ENCODE data around the gene HEATR1. TPM values are rescaled to one million over a fixed set of nuclear protein-coding genes. Genes with fewer than 3 reads are reported as not detected.

The HEATR1 gene
- total RNA-seq, 2 experiments from 2014 or later = 32.9 to 33.9 TPM

DNA sequence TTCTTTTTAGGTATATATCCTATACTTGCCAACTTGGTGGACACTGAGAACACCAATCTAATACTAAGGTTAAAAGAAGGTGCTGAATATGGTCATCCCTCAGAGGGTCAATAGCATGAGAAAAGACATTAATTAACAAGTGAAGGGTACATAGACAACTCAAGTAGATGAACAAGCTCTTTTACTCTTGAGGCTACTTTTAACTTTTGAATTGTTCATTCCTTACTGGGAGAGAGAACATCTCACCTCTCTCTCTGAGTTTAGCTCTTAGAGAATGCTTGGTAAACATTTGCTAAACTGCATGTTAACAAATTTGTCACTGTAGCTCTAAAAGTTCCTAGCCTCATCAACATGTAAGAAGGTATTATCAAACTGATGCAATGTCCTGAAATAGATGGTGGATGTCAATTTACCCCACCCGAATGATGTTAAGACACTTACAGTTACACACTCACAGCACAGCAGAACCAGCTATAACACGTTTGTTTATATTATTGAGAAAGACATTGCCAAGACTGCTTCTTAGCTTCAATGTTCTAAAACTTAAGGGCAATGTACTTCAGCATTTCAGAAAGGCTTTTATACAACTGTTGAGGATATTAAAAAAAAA lies 35.9 kb downstream of the HEATR1 start:
- no peaks in the 10 kb centered on the region for H3K27me3 Mint-ChIP-seq
- no peak overlapping the region for H3K4me3 Mint-ChIP-seq
- DNase-seq = no peak
- peaks cover 71% of the 10 kb centered on the region for H3K36me3 Mint-ChIP-seq (ENCODE audit: low read depth)
- POLR2A ChIA-PET = no interaction called here
- no peak overlapping the region for H3K27ac Mint-ChIP-seq
- no peaks in the 10 kb centered on the region for H3K9me3 Mint-ChIP-seq
- CTCF ChIA-PET = no interaction called here
- H3K4me1 Mint-ChIP-seq = peaks cover 7% of the 10 kb centered on the region

DNA sequence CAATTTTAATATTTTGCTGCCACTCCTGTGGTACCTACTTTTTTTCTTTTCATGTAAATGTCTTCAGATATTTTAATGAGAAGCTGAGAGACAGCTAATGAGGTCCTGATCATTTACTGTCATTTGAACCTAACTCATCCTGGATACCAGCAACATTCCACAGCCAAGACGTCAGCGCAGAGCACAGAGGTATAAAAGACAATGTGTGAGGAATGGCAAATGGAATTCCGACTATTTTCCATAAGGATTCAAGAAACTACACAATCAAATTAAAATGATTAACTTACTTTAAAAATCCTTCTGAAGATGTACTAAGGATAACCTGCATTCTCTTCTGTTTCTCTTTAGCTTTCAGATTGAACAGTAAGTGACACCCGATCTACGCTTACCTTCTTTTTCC lies 38.8 kb downstream of the HEATR1 start:
- no peak for DNase-seq
- H3K27me3 Mint-ChIP-seq = no peaks in the 10 kb centered on the region
- peaks cover 66% of the 10 kb centered on the region for H3K36me3 Mint-ChIP-seq (ENCODE audit: low read depth)
- ChIA-PET CTCF (interaction anchor here (1.0 kb wide), 1 partner anchor 39 kb away, joined by 3 read pairs; no protein-coding TSS in a partner anchor), POLR2A (no interaction called here)
- H3K9me3 Mint-ChIP-seq = no peaks in the 10 kb centered on the region
- H3K4me1 Mint-ChIP-seq = peaks cover 7% of the 10 kb centered on the region
- no peak overlapping the region for H3K27ac Mint-ChIP-seq
- no peak overlapping the region for H3K4me3 Mint-ChIP-seq

DNA sequence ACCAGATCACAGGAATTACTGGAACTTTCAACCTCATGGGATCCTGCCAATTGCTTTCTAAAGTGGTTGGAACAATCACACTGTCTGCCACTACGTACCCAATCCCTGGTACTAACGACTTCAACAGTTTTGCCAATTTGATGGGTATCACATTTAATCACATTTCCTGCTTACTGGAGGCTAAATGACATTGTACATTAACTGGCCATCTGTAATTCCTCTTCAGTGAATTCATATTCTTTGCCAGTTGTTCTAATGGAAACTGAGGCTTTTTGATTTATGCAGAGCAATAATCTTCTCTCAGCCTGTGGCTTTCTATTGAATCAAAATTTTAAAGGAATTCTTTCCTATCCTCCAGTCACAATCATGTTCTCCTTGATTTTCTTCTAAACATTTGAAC lies 42.3 kb downstream of the HEATR1 start:
- H3K27ac Mint-ChIP-seq = no peak overlapping the region
- CTCF ChIA-PET = no interaction called here
- POLR2A ChIA-PET = no interaction called here
- H3K4me3 Mint-ChIP-seq = no peak overlapping the region
- no peaks in the 10 kb centered on the region for H3K27me3 Mint-ChIP-seq
- no peaks in the 10 kb centered on the region for H3K9me3 Mint-ChIP-seq
- no peak for DNase-seq
- peaks cover 52% of the 10 kb centered on the region for H3K36me3 Mint-ChIP-seq (ENCODE audit: low read depth)
- peaks cover 7% of the 10 kb centered on the region for H3K4me1 Mint-ChIP-seq

DNA sequence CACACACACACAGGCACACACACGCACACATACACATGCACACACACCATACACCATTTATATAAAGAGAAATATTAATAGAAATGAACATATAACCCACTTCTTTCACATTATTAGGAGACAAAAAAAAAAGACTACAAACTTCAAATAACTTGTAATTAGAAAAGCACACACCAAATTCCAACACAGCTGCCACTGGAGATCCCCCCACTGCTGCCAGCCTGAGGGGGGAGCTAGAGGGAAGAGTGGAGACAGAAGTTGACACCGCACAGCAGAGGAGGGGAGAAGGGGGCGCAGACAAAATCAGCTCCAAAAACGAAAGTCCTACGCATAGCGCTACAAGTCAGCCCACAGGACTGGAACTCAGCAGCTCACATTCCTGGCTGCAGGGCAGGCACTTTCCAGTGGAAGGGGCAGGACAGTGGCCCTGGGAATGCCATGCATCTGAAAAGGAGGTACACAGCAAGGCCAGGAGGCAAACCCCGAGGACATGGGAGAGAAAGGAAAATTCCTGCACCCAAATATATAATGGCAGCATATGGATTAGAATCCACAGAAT lies 44.0 kb downstream of the HEATR1 start:
- CTCF ChIA-PET = no interaction called here
- POLR2A ChIA-PET = no interaction called here
- no peak overlapping the region for H3K4me3 Mint-ChIP-seq
- no peaks in the 10 kb centered on the region for H3K27me3 Mint-ChIP-seq
- H3K36me3 Mint-ChIP-seq (ENCODE audit: low read depth) = peaks cover 55% of the 10 kb centered on the region
- H3K9me3 Mint-ChIP-seq = no peaks in the 10 kb centered on the region
- no peak for DNase-seq
- peaks cover 6% of the 10 kb centered on the region for H3K4me1 Mint-ChIP-seq
- H3K27ac Mint-ChIP-seq = no peak overlapping the region

DNA sequence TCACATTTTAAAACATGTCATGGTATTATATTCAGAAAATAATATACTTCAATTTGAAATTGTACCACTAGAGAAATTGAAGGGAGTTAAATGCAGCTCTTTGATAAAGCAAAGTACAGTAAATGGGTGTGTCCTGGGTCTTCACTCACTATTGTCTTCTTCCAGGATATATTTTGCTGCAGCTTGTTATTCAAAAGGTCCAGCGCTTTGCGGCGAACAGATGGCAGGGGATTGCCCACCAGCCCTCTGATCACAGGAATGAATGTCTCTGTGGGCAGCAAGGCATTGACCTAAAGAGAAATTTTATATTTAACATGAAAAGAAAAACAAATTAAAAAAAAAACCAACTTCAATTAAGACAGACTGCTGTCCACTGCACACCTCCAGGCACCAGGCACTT lies 45.5 kb downstream of the HEATR1 start:
- Mint-ChIP-seq H3K27ac (no peak overlapping the region), H3K4me1 (no peaks in the 10 kb centered on the region), H3K36me3 (ENCODE audit: low read depth) (peaks cover 52% of the 10 kb centered on the region), H3K27me3 (no peaks in the 10 kb centered on the region), H3K9me3 (no peaks in the 10 kb centered on the region), H3K4me3 (no peak overlapping the region)
- ChIA-PET CTCF (interaction anchor here (1.4 kb wide), 1 partner anchor 46 kb away, joined by 3 read pairs; the partner anchor contains the start of gene HEATR1), POLR2A (no interaction called here)
- no peak for DNase-seq

DNA sequence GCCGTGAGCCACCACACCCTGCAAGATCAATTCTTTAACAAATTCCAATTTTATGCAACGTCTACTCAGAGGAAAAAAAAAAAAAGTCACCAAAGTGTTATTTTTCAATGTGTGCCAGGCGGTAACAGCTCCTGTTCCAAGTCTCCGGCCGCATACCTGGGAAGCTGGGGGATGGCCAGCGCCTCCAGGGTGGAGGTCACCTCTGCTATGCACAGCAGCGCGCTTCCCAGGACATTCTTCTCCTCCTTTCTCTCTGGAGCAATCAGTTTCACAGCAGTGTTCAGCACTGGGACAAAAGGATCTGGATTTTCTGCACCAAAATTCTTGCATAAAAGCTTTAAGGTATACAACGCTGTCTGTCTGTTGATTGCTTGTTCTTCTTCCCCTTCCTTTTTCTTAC lies 46.2 kb downstream of the HEATR1 start:
- Mint-ChIP-seq H3K36me3 (ENCODE audit: low read depth) (peaks cover 53% of the 10 kb centered on the region), H3K27ac (no peak overlapping the region), H3K4me1 (no peaks in the 10 kb centered on the region), H3K4me3 (no peak overlapping the region), H3K9me3 (no peaks in the 10 kb centered on the region), H3K27me3 (no peaks in the 10 kb centered on the region)
- DNase-seq = no peak
- POLR2A ChIA-PET = no interaction called here
- CTCF ChIA-PET = no interaction called here

DNA sequence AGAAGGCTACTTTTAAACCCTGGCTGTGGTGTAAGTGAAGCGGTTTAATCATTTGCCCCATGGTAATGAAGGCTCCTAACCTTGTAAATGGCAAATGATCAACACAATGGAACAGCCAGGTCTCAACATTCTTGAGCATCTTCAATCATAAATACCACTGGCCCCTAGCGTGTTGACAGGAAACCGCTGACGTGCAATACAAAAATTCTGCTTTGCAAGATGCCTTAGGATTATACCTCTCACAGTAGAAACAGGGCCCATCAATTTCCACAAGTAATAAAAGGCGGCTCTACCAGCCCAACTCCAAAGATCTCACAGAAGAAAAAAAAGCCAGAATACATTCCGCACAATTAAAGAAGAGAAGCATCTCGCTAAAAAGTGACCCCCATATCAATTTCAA lies 47.7 kb downstream of the HEATR1 start:
- Mint-ChIP-seq H3K9me3 (no peaks in the 10 kb centered on the region), H3K36me3 (ENCODE audit: low read depth) (peaks cover 50% of the 10 kb centered on the region), H3K27me3 (no peaks in the 10 kb centered on the region), H3K4me1 (no peaks in the 10 kb centered on the region), H3K4me3 (no peak overlapping the region), H3K27ac (no peak overlapping the region)
- POLR2A ChIA-PET = no interaction called here
- CTCF ChIA-PET = no interaction called here
- no peak for DNase-seq

DNA sequence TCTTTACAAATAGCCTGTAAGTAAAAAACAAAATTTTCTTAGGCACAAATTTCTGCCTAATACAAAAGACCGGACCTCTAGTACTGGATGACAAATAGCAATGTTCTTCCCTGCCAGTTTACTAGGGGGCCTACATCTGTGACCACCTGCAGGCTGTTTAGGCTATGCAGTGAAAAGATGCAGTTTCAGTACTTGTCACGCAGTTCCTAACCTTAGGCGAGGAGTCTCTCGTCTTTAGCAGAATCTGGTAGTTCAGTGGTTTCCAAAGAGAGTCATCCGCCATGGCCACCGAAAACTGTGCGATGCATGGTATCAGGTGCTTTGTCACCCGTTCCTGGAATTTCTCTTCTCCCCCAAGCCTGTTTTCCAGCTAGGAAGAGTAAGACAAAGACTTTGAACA lies 50.9 kb downstream of the HEATR1 start:
- Mint-ChIP-seq H3K4me3 (no peak overlapping the region), H3K4me1 (peaks cover 10% of the 10 kb centered on the region), H3K27me3 (no peaks in the 10 kb centered on the region), H3K9me3 (no peaks in the 10 kb centered on the region), H3K36me3 (ENCODE audit: low read depth) (peaks cover 74% of the 10 kb centered on the region), H3K27ac (no peak overlapping the region)
- ChIA-PET CTCF (no interaction called here), POLR2A (no interaction called here)
- no peak for DNase-seq

DNA sequence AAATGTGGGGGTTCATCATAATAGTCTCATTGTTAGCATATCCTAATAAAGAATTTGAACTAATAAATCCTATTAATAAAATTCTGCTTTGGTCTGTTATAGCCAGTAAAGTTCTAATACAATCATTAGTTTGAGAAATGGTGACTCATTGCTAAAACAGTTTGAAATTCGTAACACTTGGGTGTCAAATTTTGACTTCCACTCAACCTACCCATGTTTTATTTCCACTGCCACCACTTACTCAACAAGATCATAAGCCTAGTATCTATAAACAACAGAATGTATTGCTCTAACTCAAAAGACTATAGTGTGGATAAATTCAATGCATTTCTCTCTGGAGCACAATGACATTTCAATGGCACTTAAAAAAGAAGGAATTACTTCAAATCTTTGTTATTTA lies 51.4 kb downstream of the HEATR1 start:
- peaks cover 76% of the 10 kb centered on the region for H3K36me3 Mint-ChIP-seq (ENCODE audit: low read depth)
- H3K27me3 Mint-ChIP-seq = no peaks in the 10 kb centered on the region
- peaks cover 10% of the 10 kb centered on the region for H3K4me1 Mint-ChIP-seq
- POLR2A ChIA-PET = no interaction called here
- no peak for DNase-seq
- no peaks in the 10 kb centered on the region for H3K9me3 Mint-ChIP-seq
- CTCF ChIA-PET = no interaction called here
- no peak overlapping the region for H3K4me3 Mint-ChIP-seq
- no peak overlapping the region for H3K27ac Mint-ChIP-seq

DNA sequence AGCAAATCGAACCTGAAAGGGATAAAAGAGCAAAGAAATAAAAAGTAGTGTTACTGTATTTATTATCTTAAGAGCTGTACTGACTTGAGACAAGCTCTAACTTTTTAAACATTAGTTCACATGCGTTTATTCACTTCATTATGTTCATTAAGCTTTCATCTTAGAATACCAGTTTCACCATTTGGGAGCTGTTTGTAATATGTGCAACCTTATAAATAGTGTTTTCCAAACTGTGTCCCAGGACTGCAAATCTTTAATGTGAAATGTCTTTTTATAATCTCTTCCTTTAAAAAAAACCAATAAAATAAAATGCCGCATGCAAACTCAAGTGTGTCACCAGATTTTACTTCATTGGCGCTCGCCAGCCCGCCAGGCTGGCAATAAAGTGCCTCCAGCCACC lies 52.2 kb downstream of the HEATR1 start:
- no peak overlapping the region for H3K27ac Mint-ChIP-seq
- no peaks in the 10 kb centered on the region for H3K9me3 Mint-ChIP-seq
- no peak for DNase-seq
- peaks cover 10% of the 10 kb centered on the region for H3K4me1 Mint-ChIP-seq
- no peaks in the 10 kb centered on the region for H3K27me3 Mint-ChIP-seq
- CTCF ChIA-PET = no interaction called here
- peaks cover 80% of the 10 kb centered on the region for H3K36me3 Mint-ChIP-seq (ENCODE audit: low read depth)
- POLR2A ChIA-PET = interaction anchor here (1.3 kb wide), 1 partner anchor 28 kb away, joined by 3 read pairs; the partner anchor contains the start of gene LGALS8
- H3K4me3 Mint-ChIP-seq = no peak overlapping the region

DNA sequence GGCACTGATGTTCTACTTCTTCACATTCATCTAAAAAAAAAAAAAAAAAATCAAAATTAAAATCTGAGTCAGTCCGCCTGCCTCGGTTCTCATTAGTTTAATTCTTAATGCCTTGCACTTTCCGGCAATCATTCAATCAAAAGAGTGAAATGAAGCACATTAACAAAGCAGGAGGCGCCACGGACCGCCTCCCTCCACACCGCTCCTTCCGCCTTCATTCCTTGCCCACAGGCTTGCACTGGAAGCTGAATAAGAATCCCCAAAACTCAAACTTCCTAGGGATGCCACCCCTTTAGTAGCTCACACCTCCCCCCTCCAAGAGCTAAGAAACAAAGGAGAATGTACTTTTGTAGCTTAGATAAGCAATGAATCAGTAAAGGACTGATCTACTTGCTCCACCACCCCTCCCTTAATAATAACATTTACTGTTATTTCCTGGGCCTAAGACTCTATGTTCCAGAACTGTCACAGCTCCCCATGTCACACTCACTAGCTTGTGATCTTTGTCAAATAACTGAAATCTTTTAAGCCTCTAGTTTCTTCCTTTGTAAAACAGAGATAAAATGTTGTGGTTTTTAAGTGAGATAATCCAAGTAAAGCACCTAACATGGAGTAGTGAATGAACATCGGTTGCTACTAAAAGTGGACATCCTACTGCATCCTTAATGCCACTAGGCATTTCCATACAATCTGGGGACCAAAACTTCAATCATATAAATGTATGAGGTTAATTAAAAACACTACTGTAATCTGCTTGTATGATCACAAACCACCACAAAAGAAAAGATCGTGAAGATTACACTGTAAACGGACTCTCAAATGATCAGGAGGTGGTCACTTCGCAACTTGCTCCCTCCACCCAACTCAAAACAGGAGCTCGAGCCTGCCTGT lies 53.1 kb downstream of the HEATR1 start:
- ChIA-PET POLR2A (interaction anchor here (1.3 kb wide), 1 partner anchor 27 kb away, joined by 3 read pairs; the partner anchor contains the start of gene LGALS8), CTCF (no interaction called here)
- H3K27ac Mint-ChIP-seq = peak overlapping the region; percentile 7
- no peaks in the 10 kb centered on the region for H3K27me3 Mint-ChIP-seq
- peaks cover 15% of the 10 kb centered on the region for H3K4me1 Mint-ChIP-seq
- peaks cover 80% of the 10 kb centered on the region for H3K36me3 Mint-ChIP-seq (ENCODE audit: low read depth)
- H3K4me3 Mint-ChIP-seq = no peak overlapping the region
- no peak for DNase-seq
- no peaks in the 10 kb centered on the region for H3K9me3 Mint-ChIP-seq

DNA sequence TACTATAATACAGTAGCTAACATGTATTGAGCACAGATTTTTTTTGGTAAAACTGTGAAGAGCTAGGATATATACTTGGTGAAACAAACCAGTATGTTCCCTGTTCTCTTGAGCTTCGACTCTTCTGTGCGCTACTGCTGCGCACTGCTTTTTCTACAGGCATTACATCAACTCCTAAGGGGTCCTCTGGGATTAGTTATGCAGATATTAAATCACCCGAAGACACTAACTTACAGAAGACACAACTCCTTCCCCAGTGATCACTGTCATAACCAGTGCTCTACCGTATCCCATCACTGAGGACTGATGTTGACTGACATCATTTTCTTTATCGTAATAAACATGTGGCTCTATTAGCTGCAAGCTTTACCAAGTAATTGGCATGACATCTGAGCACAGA lies 55.9 kb downstream of the HEATR1 start:
- ChIA-PET POLR2A (interaction anchor here (0.9 to 2.0 kb wide), 4 partner anchors 14 to 56 kb away, joined by 3 to 8 read pairs (median 4); partner anchors contain the start of gene HEATR1), CTCF (no interaction called here)
- Mint-ChIP-seq H3K27me3 (no peaks in the 10 kb centered on the region), H3K27ac (no peak overlapping the region), H3K9me3 (no peaks in the 10 kb centered on the region), H3K4me3 (no peak overlapping the region), H3K4me1 (peaks cover 39% of the 10 kb centered on the region), H3K36me3 (ENCODE audit: low read depth) (peaks cover 82% of the 10 kb centered on the region)
- DNase-seq = no peak

DNA sequence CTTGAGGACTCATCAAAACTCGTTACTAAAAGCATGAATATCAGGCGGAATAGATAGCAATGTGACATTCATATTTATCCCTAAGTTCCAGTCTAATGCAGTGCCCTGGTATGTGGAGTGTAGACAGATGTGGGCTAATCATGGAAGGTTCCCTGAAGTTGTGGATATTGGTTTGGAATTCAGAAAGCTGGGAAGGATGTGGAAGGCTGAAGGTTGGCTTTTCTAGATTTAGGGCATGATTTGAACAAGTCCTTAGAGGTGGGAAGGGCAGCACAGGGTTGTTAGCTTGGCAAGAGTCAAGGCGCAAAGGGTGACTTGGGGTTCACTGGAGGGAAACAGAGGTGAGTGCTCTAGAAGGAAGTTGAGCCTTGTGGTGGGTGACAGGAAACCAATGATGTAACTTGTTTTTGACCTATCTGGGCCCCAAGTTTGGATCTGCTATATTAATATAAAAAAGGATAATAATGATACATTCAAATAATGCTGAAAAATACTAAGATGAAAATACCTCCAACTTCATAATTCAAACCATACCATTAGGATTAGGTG lies 58.6 kb downstream of the HEATR1 start:
- peak overlapping the region; percentile 75 for H3K27ac Mint-ChIP-seq
- peaks cover 87% of the 10 kb centered on the region for H3K36me3 Mint-ChIP-seq (ENCODE audit: low read depth)
- H3K9me3 Mint-ChIP-seq = no peaks in the 10 kb centered on the region
- POLR2A ChIA-PET = interaction anchor here (1.3 kb wide), 1 partner anchor 21 kb away, joined by 6 read pairs; no protein-coding TSS in a partner anchor
- H3K4me3 Mint-ChIP-seq = no peak overlapping the region
- H3K4me1 Mint-ChIP-seq = peaks cover 34% of the 10 kb centered on the region
- H3K27me3 Mint-ChIP-seq = no peaks in the 10 kb centered on the region
- CTCF ChIA-PET = no interaction called here
- DNase-seq = no peak

All from activated CD4-positive, alpha-beta memory T cell treated with anti-CD3 and anti-CD28 coated beads, Interleukin-2, amount 10 ng/mL, durations not matched to agents 7 days and 5 days (primary cell).